Measurements from ENCODE around the gene POU3F2. TPM values are rescaled to one million over a fixed set of nuclear protein-coding genes. Genes with fewer than 3 reads are reported as not detected.

The POU3F2 gene
- total and polyA plus RNA-seq, 2 donors (not counting 1 experiment from before 2014, with no cell fraction given) = not detected

DNA sequence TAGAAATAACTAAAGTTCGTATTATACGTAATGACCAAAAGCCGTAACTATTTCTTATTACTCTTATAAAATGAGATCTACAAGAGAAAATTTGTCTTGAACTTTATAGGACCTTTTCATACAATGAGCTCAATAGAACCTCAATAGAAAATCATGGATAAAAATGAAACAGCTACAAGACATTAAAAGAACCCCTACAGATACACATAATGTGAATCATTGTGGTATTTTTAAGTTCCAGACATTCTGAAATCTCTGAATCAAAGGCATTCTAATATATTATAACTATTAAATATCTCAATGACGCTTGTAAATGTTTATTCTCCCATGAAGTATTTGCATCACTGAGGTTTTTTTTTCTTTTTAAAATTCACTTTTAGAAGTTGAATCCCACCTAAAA lies 22.2 kb upstream of the POU3F2 start:
- Histone ChIP-seq H3K27me3 (replicated peaks in 1 of 4; ENCODE audit: control extremely low read depth in 1 of 4, control insufficient read depth in 3 of 4, insufficient read depth in 4 of 4, low read length in 3 of 4) (peaks cover 0 to 11% (median 0%) of the 10 kb centered on the region in 4 experiments), H3K4me2 (replicated peaks; ENCODE audit: low read depth, low read length, poor library complexity, severe bottlenecking) (no peak overlapping the region), H3K9ac (ENCODE audit: low read length) (no peak overlapping the region), H3K9me3 (ENCODE audit: control extremely low read depth in 1 of 3, control insufficient read depth in 2 of 3, insufficient read depth in 1 of 3, low read length in 2 of 3) (peaks cover 0 to 4% (median 0%) of the 10 kb centered on the region in 3 donors), H3K36me3 (replicated peaks in 1 of 2; ENCODE audit: control extremely low read depth in 1 of 2, control insufficient read depth in 1 of 2, extremely low read depth in 1 of 2, insufficient read depth in 2 of 2, low read length in 1 of 2) (no peaks in the 10 kb centered on the region), H3K4me3 (ENCODE audit: control extremely low read depth in 1 of 5, extremely low read depth in 1 of 5, insufficient read depth in 1 of 5, low read depth in 2 of 5, low read length in 4 of 5) (no peak overlapping the region), H3K27ac (ENCODE audit: low read length in 2 of 2) (no peak overlapping the region), H3K79me2 (ENCODE audit: control insufficient read depth, insufficient read depth, low read length) (no peaks in the 10 kb centered on the region), H2AFZ (ENCODE audit: insufficient read depth, low read depth, low read length, poor library complexity, severe bottlenecking) (no peak overlapping the region), H4K20me1 (ENCODE audit: control insufficient read depth, insufficient read depth, low read length, poor library complexity, severe bottlenecking) (no peaks in the 10 kb centered on the region), H3K4me1 (ENCODE audit: control insufficient read depth in 2 of 2, insufficient read depth in 2 of 2, low read length in 2 of 2) (no peaks in the 10 kb centered on the region)
- Mint-ChIP-seq H3K27ac (no peak overlapping the region), H3K4me1 (no peaks in the 10 kb centered on the region), H3K27me3 (peaks cover 20% of the 10 kb centered on the region), H3K4me3 (no peak overlapping the region), H3K9me3 (ENCODE audit: insufficient read depth) (peaks cover 1% of the 10 kb centered on the region)
- no peak for TF ChIP-seq EZH2 (IDR thresholded peaks at IDR 0.05; ENCODE audit: borderline replicate concordance, insufficient read depth, low read depth, low read length, poor library complexity, severe bottlenecking)
- TF ChIP-seq, protein P1, sequence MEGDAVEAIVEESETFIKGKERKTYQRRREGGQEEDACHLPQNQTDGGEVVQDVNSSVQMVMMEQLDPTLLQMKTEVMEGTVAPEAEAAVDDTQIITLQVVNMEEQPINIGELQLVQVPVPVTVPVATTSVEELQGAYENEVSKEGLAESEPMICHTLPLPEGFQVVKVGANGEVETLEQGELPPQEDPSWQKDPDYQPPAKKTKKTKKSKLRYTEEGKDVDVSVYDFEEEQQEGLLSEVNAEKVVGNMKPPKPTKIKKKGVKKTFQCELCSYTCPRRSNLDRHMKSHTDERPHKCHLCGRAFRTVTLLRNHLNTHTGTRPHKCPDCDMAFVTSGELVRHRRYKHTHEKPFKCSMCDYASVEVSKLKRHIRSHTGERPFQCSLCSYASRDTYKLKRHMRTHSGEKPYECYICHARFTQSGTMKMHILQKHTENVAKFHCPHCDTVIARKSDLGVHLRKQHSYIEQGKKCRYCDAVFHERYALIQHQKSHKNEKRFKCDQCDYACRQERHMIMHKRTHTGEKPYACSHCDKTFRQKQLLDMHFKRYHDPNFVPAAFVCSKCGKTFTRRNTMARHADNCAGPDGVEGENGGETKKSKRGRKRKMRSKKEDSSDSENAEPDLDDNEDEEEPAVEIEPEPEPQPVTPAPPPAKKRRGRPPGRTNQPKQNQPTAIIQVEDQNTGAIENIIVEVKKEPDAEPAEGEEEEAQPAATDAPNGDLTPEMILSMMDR (IDR thresholded peaks at IDR 0.05) = no peak
- intact Hi-C loops (cut with micrococcal nuclease) = no loop called here
- ATAC-seq (ENCODE audit: low read depth) = no peak
- no CpG with 5 or more reads among the region's 4 CpGs for WGBS (ENCODE audit: insufficient coverage)
- ChIA-PET CTCF (no interaction called here), POLR2A (no interaction called here)
- DNase-seq = no peak

DNA sequence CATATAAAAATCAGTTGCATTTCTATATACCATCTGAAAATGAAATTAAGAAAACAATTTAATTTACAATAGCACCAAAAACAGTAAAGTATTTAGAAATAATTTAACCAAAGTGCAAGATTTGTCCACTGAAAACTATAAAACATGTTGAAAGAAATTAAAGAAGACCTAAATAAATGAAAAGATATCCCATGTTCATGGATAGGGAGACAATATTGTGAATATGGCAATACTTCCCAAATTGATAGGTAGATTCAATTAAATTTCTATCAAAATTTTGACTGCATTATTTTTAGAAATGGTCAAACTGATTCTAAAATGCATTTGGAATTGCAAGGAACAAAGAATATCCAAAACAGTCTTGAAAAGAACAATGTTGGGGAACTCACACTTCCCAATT lies 17.6 kb upstream of the POU3F2 start:
- no peak overlapping the region for H3K27ac Mint-ChIP-seq
- H3K9ac ChIP-seq (ENCODE audit: low read length) = no peak overlapping the region
- H2AFZ ChIP-seq (ENCODE audit: insufficient read depth, low read depth, low read length, poor library complexity, severe bottlenecking) = no peak overlapping the region
- TF ChIP-seq, protein P1 (IDR thresholded peaks at IDR 0.05) = no peak
- no peak for TF ChIP-seq EZH2 (IDR thresholded peaks at IDR 0.05; ENCODE audit: borderline replicate concordance, insufficient read depth, low read depth, low read length, poor library complexity, severe bottlenecking)
- no peak for ATAC-seq (ENCODE audit: low read depth)
- no peak overlapping the region for H3K4me3 ChIP-seq (ENCODE audit: control extremely low read depth in 1 of 5, extremely low read depth in 1 of 5, insufficient read depth in 1 of 5, low read depth in 2 of 5, low read length in 4 of 5)
- no peak for DNase-seq
- no peaks in the 10 kb centered on the region for H3K4me1 Mint-ChIP-seq
- H3K27ac ChIP-seq (ENCODE audit: low read length in 2 of 2) = no peak overlapping the region
- H3K27me3 Mint-ChIP-seq = peaks cover 45% of the 10 kb centered on the region
- intact Hi-C loops (cut with micrococcal nuclease) = no loop called here
- POLR2A ChIA-PET = no interaction called here
- H3K4me2 ChIP-seq (replicated peaks; ENCODE audit: low read depth, low read length, poor library complexity, severe bottlenecking) = no peak overlapping the region
- no peaks in the 10 kb centered on the region for H3K79me2 ChIP-seq (ENCODE audit: control insufficient read depth, insufficient read depth, low read length)
- peaks cover 0 to 23% (median 14%) of the 10 kb centered on the region in 4 experiments for H3K27me3 ChIP-seq (replicated peaks in 1 of 4; ENCODE audit: control extremely low read depth in 1 of 4, control insufficient read depth in 3 of 4, insufficient read depth in 4 of 4, low read length in 3 of 4)
- peaks cover 1% of the 10 kb centered on the region for H3K9me3 Mint-ChIP-seq (ENCODE audit: insufficient read depth)
- H3K9me3 ChIP-seq (ENCODE audit: control extremely low read depth in 1 of 3, control insufficient read depth in 2 of 3, insufficient read depth in 1 of 3, low read length in 2 of 3) = peaks cover 0 to 4% (median 0%) of the 10 kb centered on the region in 3 donors
- H4K20me1 ChIP-seq (ENCODE audit: control insufficient read depth, insufficient read depth, low read length, poor library complexity, severe bottlenecking) = no peaks in the 10 kb centered on the region
- H3K4me1 ChIP-seq (ENCODE audit: control insufficient read depth in 2 of 2, insufficient read depth in 2 of 2, low read length in 2 of 2) = no peaks in the 10 kb centered on the region
- H3K4me3 Mint-ChIP-seq = no peak overlapping the region
- no peaks in the 10 kb centered on the region for H3K36me3 ChIP-seq (replicated peaks in 1 of 2; ENCODE audit: control extremely low read depth in 1 of 2, control insufficient read depth in 1 of 2, extremely low read depth in 1 of 2, insufficient read depth in 2 of 2, low read length in 1 of 2)
- CTCF ChIA-PET = no interaction called here

Measured in B cell (primary cell).